K562 (cell line): ENCODE results near the gene RET. TPM values are rescaled to one million over a fixed set of nuclear protein-coding genes. Genes with fewer than 3 reads are reported as not detected.

Experiments
- BCOR ChIP-seq: fragments of 450-650 bp; IDR thresholded peaks from 2 replicates; pipeline ENCODE4 v1.6.1; 2016
- DDX20 ChIP-seq: fragments of 450-650 bp; IDR thresholded peaks from 2 replicates; pipeline ENCODE4 v1.6.1; 2016; ENCODE audit warnings: missing genetic modification characterization, low read depth, mild to moderate bottlenecking, missing compliant biosample characterization, moderate library complexity
- MCM3 ChIP-seq: fragments of 450-650 bp; IDR thresholded peaks from 2 replicates; pipeline ENCODE4 v1.6.1; 2016
- NFE2 ChIP-seq: IDR thresholded peaks from 2 replicates; pipeline ENCODE4 v1.6.1; 2014; ENCODE audit warnings: antibody characterized with exemption, low read depth
- RB1 ChIP-seq: fragments of 450-650 bp; IDR thresholded peaks from 2 replicates; pipeline ENCODE4 v1.6.1; 2017; ENCODE audit warnings: low read depth, mild to moderate bottlenecking
- SMARCB1 ChIP-seq: IDR thresholded peaks from 2 replicates; pipeline ENCODE4 v1.6.1; 2011; ENCODE audit warnings: improper control_type of control experiment, low read depth; ENCODE audit not compliant: insufficient read length
- SRF ChIP-seq, 2 experiments: fragments of 250-450, 450-650 bp in 1 of 2; sonication (Bioruptor Pico) in 1 of 2; sonication (generic) in 1 of 2; formaldehyde crosslinking; IDR thresholded peaks; 2 replicates each; pipeline versions ENCODE4 v1.5.0 to v1.5.1; 2020 to 2022; ENCODE audit warnings: mild to moderate bottlenecking in 1 of 2, missing genetic modification reagents in 1 of 2
- TOE1 ChIP-seq, 2 experiments: fragments of 450-650 bp in 1 of 2; sonication (generic) in 1 of 2; formaldehyde crosslinking in 1 of 2; IDR thresholded peaks; 2 replicates each; pipeline versions ENCODE4 v1.7.1 to v1.8.0; 2016 to 2022; ENCODE audit warnings: borderline replicate concordance in 2 of 2, mild to moderate bottlenecking in 2 of 2, antibody characterized with exemption in 1 of 2, inconsistent platforms in 1 of 2, low read depth in 1 of 2, missing genetic modification reagents in 1 of 2, moderate library complexity in 1 of 2
- U2AF2 ChIP-seq: fragments of 200-400 bp; formaldehyde crosslinking; optimal IDR thresholded peaks from 2 replicates; pipeline ENCODE3; 2017; ENCODE audit warnings: low read depth, mild to moderate bottlenecking, low read length
- ZNF212 ChIP-seq: fragments of 450-650 bp; formaldehyde crosslinking; IDR thresholded peaks from 2 replicates; pipeline ENCODE4 v1.4.0; 2020; ENCODE audit warnings: mild to moderate bottlenecking
- ZNF76 ChIP-seq: fragments of 250-450 bp; sonication (Bioruptor Pico); IDR thresholded peaks from 2 replicates; pipeline ENCODE4 v1.4.0; 2020; ENCODE audit warnings: mild to moderate bottlenecking, moderate library complexity, borderline replicate concordance
- polyA plus RNA-seq, 8 experiments: library from polyadenylated mRNA; depleted of rRNA in 4 of 8; stranded (reverse) in 5 of 8; unstranded in 3 of 8; fragments of >200 nt; fragmentation: Nextera tagmentation in 2 of 8; fragmentation: Illumina TruSeq in 1 of 8; extraction: Ambion mirVana in 2 of 8; extraction: Trizol in 1 of 8; gene quantifications; 2 replicates each; pipeline versions ENCODE4 v1.2.1 to v1.2.3, GENCODE V29; 2011 to 2014; ENCODE audit warnings: inconsistent platforms in 1 of 8, missing spikeins in 1 of 8
- total RNA-seq, 7 experiments: library from RNA; depleted of rRNA in 6 of 7; stranded (reverse); fragments of >200 nt in 6 of 7; fragmentation: Illumina TruSeq in 2 of 7; extraction: Trizol in 2 of 7; gene quantifications; 2 replicates each; pipeline versions ENCODE4 v1.2.1 to v1.2.3, GENCODE V29; 2011 to 2021; ENCODE audit warnings: low replicate concordance in 1 of 7
- TF ChIP-seq, protein P1 (sequence below): sonication (generic); formaldehyde crosslinking; IDR thresholded peaks from 2 replicates; pipeline ENCODE4 v1.8.1; 2023; ENCODE audit warnings: mild to moderate bottlenecking, missing genetic modification reagents
- TF ChIP-seq, protein P2 (sequence below): fragments of 250-450 bp; sonication (Bioruptor Pico); IDR thresholded peaks from 2 replicates; pipeline ENCODE4 v1.5.0; 2021; ENCODE audit warnings: mild to moderate bottlenecking, moderate library complexity
- TF ChIP-seq, protein P3 (sequence below): fragments of 250-450 bp; sonication (Bioruptor Pico); IDR thresholded peaks from 2 replicates; pipeline ENCODE4 v1.5.0; 2020; ENCODE audit warnings: mild to moderate bottlenecking
- TF ChIP-seq, protein P4 (sequence below): fragments of 250-450 bp; sonication (Bioruptor Pico); IDR thresholded peaks from 2 replicates; pipeline ENCODE4 v1.4.0; 2020

RET gene
- total and polyA plus RNA-seq, 9 of the 15 experiments (the other 6 are each of a cell fraction or from before 2014, with no cell fraction given), result 0.04 to 0.05 TPM; not detected in 7

DNA sequence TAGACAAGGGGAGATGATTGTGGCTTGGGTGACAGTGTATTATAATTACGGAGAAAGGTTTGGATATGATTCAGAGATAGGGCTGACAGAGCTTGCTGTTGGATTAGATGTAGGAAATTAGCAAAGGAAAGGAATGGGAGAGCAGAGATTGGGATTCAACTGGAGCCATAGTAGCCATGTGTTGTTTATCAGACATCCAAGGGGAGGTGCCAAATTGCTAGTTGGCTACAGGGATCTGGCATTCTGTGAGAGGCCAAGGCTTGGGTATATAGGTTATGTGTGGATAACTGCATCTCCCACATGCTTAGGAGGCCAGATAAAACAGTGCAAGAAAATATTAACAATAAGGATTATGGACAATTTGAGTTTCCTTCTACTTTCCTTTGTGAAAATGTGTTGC is 96.3 kb downstream of the RET start (continued):
- TF ChIP-seq, protein P1, sequence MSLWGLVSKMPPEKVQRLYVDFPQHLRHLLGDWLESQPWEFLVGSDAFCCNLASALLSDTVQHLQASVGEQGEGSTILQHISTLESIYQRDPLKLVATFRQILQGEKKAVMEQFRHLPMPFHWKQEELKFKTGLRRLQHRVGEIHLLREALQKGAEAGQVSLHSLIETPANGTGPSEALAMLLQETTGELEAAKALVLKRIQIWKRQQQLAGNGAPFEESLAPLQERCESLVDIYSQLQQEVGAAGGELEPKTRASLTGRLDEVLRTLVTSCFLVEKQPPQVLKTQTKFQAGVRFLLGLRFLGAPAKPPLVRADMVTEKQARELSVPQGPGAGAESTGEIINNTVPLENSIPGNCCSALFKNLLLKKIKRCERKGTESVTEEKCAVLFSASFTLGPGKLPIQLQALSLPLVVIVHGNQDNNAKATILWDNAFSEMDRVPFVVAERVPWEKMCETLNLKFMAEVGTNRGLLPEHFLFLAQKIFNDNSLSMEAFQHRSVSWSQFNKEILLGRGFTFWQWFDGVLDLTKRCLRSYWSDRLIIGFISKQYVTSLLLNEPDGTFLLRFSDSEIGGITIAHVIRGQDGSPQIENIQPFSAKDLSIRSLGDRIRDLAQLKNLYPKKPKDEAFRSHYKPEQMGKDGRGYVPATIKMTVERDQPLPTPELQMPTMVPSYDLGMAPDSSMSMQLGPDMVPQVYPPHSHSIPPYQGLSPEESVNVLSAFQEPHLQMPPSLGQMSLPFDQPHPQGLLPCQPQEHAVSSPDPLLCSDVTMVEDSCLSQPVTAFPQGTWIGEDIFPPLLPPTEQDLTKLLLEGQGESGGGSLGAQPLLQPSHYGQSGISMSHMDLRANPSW (CRISPR knock-in tag), result no peak
- TF ChIP-seq U2AF2 (no peak), RB1 (no peak), ZNF212 (CRISPR knock-in tag) (no peak), SMARCB1 (no peak), ZNF76 (CRISPR knock-in tag) (no peak), SRF (CRISPR knock-in tag; IDR thresholded peaks at IDR 0.05) (no peak), MCM3 (no peak), DDX20 (tag) (no peak), BCOR (no peak), TOE1 (IDR thresholded peaks at IDR 0.05; ENCODE audit: borderline replicate concordance) (no peak), TOE1 (CRISPR knock-in tag; IDR thresholded peaks at IDR 0.05; ENCODE audit: borderline replicate concordance, low read depth) (no peak), NFE2 (no peak)
- TF ChIP-seq, protein P2, sequence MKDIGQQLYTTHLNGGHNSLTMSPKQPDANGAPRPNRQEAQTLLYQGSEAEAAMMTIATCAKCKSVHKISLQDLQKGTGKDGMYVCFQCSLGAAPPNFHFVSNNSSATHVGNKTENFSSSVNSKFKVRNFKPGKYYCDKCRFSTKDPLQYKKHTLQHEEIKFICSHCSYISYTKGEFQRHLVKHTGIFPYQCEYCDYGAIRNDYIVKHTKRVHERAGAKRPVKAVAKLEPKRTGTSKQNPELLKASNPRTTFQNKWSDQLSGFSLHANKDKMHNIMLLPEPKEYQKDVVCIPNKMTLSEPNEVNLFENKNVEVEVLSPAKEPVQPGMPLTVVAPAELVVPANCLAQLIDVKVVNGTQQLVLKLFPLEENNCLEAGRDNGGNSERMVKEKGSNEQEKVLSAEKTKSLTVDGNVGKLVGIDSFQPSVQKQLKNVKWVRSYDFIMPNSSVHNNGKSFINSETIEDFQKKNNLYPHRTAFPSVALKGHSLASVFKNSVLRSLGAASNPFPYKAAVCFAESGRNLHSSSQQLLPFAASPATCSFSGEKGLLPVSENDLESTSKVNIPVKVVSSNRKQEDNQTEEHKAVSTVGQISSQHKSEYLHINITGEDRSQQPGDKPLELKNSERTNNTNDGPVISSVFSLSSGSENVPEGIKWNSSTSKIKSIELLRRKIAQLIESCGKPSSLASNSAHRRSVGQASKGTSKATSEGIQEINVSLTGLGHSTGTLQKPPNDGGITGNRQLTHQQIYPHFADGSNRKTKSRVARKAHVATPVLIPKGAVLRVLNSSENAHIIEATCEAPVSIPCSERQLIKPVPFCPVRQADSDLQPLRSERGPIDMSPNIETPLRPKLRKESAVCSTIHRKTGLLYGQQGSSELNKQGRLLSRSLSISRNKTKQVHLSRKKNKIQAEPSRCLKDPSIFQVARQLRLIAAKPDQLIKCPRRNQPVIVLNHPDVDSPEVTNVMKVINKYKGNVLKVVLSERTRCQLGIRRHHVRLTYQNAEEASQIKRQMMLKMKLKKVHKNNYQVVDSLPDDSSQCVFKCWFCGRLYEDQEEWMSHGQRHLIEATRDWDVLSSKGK (CRISPR knock-in tag), result no peak
- TF ChIP-seq, protein P3, sequence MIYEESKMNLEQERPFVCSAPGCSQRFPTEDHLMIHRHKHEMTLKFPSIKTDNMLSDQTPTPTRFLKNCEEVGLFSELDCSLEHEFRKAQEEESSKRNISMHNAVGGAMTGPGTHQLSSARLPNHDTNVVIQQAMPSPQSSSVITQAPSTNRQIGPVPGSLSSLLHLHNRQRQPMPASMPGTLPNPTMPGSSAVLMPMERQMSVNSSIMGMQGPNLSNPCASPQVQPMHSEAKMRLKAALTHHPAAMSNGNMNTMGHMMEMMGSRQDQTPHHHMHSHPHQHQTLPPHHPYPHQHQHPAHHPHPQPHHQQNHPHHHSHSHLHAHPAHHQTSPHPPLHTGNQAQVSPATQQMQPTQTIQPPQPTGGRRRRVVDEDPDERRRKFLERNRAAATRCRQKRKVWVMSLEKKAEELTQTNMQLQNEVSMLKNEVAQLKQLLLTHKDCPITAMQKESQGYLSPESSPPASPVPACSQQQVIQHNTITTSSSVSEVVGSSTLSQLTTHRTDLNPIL, result no peak
- TF ChIP-seq, protein P4, sequence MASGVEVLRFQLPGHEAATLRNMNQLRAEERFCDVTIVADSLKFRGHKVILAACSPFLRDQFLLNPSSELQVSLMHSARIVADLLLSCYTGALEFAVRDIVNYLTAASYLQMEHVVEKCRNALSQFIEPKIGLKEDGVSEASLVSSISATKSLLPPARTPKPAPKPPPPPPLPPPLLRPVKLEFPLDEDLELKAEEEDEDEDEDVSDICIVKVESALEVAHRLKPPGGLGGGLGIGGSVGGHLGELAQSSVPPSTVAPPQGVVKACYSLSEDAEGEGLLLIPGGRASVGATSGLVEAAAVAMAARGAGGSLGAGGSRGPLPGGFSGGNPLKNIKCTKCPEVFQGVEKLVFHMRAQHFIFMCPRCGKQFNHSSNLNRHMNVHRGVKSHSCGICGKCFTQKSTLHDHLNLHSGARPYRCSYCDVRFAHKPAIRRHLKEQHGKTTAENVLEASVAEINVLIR (CRISPR knock-in tag), result no peak
